GM12873 (cell line): ENCODE measurements around the gene SAMD8.

Source experiments
- CTCF ChIP-seq: IDR thresholded peaks from 2 replicates; pipeline ENCODE4 v1.5.1; 2012; ENCODE audit warnings: low read depth, mild to moderate bottlenecking, moderate library complexity, low read length, control low read depth; ENCODE audit not compliant: insufficient read depth; ENCODE audit errors: missing control alignments

Gene SAMD8

GRCh38 chr10:75123088-75123682 lies 11.7 kb downstream of the SAMD8 start:
- no peak for TF ChIP-seq CTCF

DNA sequence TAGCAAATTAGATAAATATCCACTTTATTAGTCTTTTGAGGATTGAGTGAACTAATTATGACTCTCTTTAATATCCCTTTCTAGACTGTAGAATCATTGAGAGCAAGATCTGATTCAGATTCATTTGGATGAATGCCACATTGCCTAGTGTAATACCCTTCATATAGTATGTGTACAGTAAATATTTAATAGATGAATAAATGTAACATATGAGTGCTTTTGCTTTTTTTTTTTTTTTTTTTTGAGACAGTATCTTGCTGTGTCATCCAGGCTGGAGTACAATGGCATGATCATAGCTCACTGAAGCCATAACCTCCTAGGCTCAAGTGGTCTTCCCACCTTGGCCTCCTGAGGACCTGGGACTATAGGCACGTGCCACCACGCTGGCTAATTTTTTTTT lies 14.8 kb downstream of the SAMD8 start:
- TF ChIP-seq CTCF = no peak

- no peak for TF ChIP-seq CTCF
Measured at GRCh38 chr10:75127471-75127870, 16.0 kb downstream of the SAMD8 start.

DNA sequence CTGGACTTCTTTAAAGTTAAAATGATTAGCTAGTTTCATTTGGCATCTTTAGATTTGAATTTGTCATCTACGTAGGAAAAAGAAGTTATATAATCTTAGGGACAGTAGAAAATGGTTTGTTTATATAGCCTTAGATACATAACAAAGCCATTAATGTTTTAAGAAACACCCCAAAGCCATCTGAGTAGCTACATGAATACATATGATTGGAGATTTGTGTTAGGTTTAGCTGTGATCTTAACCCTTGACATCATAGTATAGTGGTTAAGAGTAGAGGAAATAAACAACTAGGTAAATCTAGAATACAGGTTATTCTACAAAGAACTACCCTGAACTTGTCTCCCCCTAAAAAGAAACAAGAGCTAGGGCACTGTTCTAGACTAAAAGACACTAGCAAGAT lies 18.1 kb downstream of the SAMD8 start:
- TF ChIP-seq CTCF = no peak

DNA sequence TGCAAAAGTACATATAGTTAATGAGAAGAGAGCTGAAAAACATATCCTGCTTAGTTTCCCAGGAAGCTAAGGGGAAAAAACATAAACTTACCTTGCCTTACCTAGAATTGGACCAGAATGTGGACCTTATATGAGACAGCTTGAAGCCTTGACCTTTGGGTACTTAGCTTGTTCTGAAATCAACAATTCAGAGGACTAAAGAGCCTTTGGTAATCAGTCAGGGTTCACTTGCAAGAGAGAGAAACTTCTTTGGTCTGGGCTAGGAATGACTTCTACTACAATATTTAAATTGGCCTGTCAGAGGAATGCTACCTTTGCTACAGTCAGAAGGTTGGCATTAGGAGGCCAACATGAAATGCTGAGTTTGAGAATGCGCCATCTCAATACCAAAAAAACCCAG lies 24.9 kb downstream of the SAMD8 start:
- no peak for TF ChIP-seq CTCF

DNA sequence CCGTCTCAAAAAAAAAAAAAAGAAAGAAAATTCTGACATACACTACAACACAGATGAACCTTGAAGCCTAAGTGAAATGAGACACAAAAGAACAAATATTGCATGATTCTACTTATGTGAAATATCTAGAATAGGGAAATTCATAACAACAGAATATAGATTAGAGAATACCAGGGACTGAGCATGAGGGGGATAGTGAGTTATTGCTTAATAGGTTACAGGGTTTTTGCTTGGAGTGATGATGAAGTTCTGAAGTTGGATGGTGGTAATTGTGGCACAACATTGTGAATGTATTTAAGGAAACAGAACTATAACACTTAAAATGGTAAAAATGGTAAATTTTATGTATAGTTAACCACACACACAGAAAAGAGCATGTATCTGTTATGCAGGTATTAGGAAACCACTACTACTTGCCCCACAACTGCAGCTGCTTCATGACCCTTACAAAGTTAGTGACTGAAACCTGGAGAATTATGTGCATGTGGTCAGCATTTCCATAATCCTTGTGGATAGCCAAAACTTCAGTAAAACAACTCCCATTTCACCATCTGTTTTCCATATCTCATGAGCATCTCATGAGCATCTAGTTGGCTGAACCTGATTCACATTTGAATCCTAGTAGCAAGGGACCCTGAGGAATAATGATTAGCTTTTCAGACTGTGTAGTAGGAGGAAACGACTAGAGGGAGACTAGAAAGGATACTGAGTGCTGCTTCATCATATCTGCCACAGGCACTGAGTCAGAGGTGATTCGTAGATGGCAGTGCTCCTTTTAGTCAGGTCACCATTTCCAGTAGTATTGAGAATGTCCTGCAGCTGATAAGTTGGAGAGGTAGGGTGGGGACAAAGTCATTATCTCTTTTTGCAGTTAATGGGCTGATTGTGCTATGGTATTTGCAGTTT lies 26.3 kb downstream of the SAMD8 start:
- no peak for TF ChIP-seq CTCF

GRCh38 chr10:75140246-75140645 lies 28.8 kb downstream of the SAMD8 start:
- TF ChIP-seq CTCF = no peak
